Suppressor macrophage treated with lipopolysaccharide for 1 hour (primary cell): ENCODE results near the gene DCUN1D1.

Experiments used
- DNase-seq, 3 donors: peaks; one replicate each; pipeline ENCODE4 v3.0.0-alpha.2; 2020 to 2022

DCUN1D1 gene

DNA sequence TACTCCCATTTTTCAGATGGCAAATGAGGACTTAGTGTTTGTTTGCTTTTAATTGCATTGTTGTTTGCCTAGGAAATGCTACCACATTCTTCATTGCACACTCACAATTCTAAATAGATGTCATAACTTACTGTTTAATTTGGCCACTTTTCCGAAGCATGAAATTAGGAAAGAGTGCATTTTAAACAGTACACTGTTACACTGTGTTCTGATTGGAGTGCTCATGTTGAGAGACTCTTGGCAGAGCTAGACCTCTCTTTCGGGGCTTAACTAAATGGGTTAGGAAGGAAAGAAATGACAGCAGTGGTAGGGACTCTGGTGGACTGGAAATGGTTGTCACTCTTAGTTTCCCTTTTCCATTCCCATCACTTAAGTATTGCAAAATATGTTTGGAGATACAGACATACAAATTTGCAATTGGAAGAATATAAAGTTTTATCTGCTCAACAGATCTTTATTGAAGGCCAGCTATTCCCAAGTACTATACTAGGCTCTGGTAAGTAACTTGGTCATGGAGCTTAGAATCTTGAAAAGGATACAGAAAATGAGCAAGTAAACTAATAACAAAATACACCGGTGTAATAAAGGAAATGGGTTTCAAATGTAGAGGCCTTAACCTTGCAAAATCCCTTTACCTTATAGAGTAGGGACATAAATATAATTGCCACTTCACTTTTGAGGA is 90.2 kb downstream of the DCUN1D1 start:
- DNase-seq = no peak
